RWPE2 (cell line): ENCODE data around the gene NEIL1.
A peak's percentile ranks its signal among the peaks of the same experiment; 100 is the strongest.

ENCODE experiments used
- ATAC-seq: fragments of 200-7000 bp; cut with Tn5 transposase; 3 replicates; pipeline ENCODE4 v1.9.1; 2021; ENCODE audit warnings: low read depth
- DNase-seq: peaks from one replicate; pipeline ENCODE4 v3.0.0-alpha.2; 2020; ENCODE audit warnings: low spot score
- H3K27ac ChIP-seq: fragments of 450-650 bp; 2 replicates; pipeline ENCODE4 v1.5.1; 2017; ENCODE audit warnings: mild to moderate bottlenecking; ENCODE audit not compliant: poor library complexity, severe bottlenecking
- H3K27me3 ChIP-seq: fragments of 250-450 bp; sonication (Bioruptor Pico); 2 replicates; pipeline ENCODE4 v1.5.1; 2021; ENCODE audit warnings: mild to moderate bottlenecking, moderate library complexity; ENCODE audit not compliant: insufficient read depth, poor library complexity, severe bottlenecking
- H3K36me3 ChIP-seq: fragments of 250-450 bp; sonication (Bioruptor Pico); 2 replicates; pipeline ENCODE4 v1.5.1; 2020; ENCODE audit warnings: low read depth, mild to moderate bottlenecking, moderate library complexity
- H3K4me1 ChIP-seq: fragments of 250-450 bp; sonication (Bioruptor Pico); 2 replicates; pipeline ENCODE4 v1.5.1; 2021; ENCODE audit warnings: mild to moderate bottlenecking, moderate library complexity; ENCODE audit not compliant: insufficient read depth, poor library complexity, severe bottlenecking
- H3K4me3 ChIP-seq: fragments of 250-450 bp; sonication (Bioruptor Pico); 2 replicates; pipeline ENCODE4 v1.5.1; 2021; ENCODE audit warnings: mild to moderate bottlenecking, moderate library complexity; ENCODE audit not compliant: severe bottlenecking
- H3K9me3 ChIP-seq: fragments of 250-450 bp; sonication (Bioruptor Pico); 2 replicates; pipeline ENCODE4 v1.5.1; 2021; ENCODE audit warnings: mild to moderate bottlenecking, moderate library complexity; ENCODE audit not compliant: severe bottlenecking
- CTCF ChIP-seq: fragments of 450-650 bp; IDR thresholded peaks from one replicate; pipeline ENCODE4 v1.5.1; 2017; ENCODE audit warnings: mild to moderate bottlenecking, moderate library complexity; ENCODE audit not compliant: poor library complexity, severe bottlenecking

The NEIL1 gene

DNA sequence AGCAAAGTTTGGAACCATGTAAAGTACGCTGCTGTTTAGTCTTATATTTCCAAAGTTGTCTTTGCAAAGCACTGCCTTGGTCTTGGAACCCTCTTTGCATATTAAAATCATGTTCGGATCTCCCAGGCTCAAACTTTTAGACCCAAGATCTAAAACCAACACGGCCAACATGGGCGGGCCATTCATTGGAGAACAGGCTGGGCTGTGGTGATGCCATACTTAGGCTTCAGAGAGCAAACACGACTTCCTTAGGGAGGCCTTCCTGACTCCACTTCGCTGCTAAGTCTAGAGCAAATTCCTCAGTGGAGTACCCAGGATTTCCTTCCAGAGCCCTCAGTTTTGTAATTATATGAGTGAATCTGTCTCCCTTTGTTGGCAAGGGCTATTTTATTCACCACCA lies 18.0 kb downstream of the NEIL1 start:
- Histone ChIP-seq H3K27ac (no peak overlapping the region), H3K9me3 (no peaks in the 10 kb centered on the region), H3K4me1 (peaks cover 5% of the 10 kb centered on the region), H3K36me3 (peaks cover 66% of the 10 kb centered on the region), H3K4me3 (no peak overlapping the region), H3K27me3 (no peaks in the 10 kb centered on the region)
- TF ChIP-seq CTCF, result no peak
- no peak for ATAC-seq
- no peak for DNase-seq

- peaks cover 68% of the 10 kb centered on the region for H3K36me3 ChIP-seq
- no peak for DNase-seq
- ATAC-seq, result no peak
- H3K9me3 ChIP-seq, result no peaks in the 10 kb centered on the region
- TF ChIP-seq CTCF, result no peak
- peaks cover 5% of the 10 kb centered on the region for H3K4me1 ChIP-seq
- H3K27ac ChIP-seq, result no peak overlapping the region
- no peaks in the 10 kb centered on the region for H3K27me3 ChIP-seq
- H3K4me3 ChIP-seq, result no peak overlapping the region
These were observed 19.3 kb downstream of the NEIL1 start for GRCh38 chr15:75366163-75366562.

DNA sequence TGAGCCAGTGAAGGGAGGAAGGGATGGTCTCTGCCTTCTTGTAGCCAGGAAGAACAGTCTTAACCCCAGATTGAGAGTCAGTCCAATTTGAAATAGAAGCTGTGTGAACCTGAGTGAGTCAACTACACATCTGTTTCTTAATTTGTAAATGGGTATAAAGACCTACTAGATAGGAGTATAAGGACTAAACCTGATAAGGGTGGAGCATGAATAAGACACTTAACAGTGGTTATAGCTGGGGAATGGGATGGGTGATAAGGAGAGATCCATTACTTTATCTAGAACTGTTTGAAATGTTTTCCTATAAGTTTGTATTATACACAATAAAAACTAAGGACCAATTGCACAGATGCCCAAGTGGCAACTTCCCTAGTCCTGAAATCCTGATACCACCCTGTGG lies 20.2 kb downstream of the NEIL1 start:
- ATAC-seq (no peak), DNase-seq (no peak)
- no peak for TF ChIP-seq CTCF
- peaks cover 9% of the 10 kb centered on the region for H3K4me1 ChIP-seq
- H3K4me3 ChIP-seq, result no peak overlapping the region
- peaks cover 68% of the 10 kb centered on the region for H3K36me3 ChIP-seq
- no peaks in the 10 kb centered on the region for H3K9me3 ChIP-seq
- no peak overlapping the region for H3K27ac ChIP-seq
- H3K27me3 ChIP-seq, result no peaks in the 10 kb centered on the region

GRCh38 chr15:75367406-75367912 lies 20.6 kb downstream of the NEIL1 start:
- TF ChIP-seq CTCF, result no peak

DNA sequence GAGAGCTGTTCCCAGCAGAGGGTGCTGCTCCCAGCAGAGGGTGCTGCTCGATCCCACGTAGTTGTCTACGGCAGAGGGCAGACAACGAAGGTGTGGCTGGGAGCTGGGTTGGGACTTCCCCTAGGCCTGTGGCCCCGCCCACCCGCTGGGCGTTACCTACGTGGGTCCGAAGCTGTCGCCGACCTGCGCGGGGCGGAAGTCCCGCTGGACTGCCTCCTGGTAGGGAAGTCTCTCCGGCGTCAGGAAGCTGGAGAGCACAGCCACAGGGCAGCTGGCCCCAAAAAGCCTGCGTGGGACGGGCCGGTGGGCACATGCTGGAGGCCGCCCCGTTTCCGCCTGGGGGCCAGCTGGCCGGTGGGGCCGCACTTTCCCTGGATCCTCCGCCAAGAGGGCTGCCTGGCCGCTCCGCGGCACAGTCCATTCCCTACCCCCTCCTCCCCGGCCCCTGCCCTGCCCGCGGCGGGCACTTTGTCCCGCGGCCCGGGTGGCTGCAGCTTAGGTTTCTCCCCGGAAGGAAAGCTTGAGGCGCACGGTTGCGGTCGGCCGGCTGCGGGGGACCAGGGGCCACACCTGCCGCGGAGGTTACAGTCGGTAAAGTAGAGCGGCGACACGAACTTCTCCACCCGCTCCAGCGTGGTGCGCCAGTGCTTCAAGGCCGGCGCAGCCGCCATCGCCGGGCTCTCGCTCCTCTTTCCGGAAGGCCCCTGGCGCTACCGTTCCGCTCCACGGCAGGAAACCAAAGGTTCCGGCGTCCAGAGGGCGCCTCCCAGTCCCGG lies 21.3 kb downstream of the NEIL1 start, which contains the start of gene MAN2C1:
TSS of gene MAN2C1 (minus strand) at position 695 of the 776 bp plus-strand sequence. CDS start at position 671, 24 bp downstream.
- peak; percentile 99 for TF ChIP-seq CTCF
- Histone ChIP-seq H3K27ac (peak within 1 kb of the TSS; percentile 84), H3K4me1 (peaks cover 9% of the 10 kb centered on the region), H3K27me3 (no peaks in the 10 kb centered on the region), H3K9me3 (no peaks in the 10 kb centered on the region), H3K4me3 (peak within 1 kb of the TSS; percentile 79), H3K36me3 (peaks cover 66% of the 10 kb centered on the region)
- peak; percentile 87 for ATAC-seq
- DNase-seq, result peak; percentile 99

More at GRCh38 chr15:75367406-75367912, 20.6 kb downstream of the NEIL1 start:
- Histone ChIP-seq H3K9me3 (no peaks in the 10 kb centered on the region), H3K4me1 (peaks cover 9% of the 10 kb centered on the region), H3K36me3 (peaks cover 68% of the 10 kb centered on the region), H3K27me3 (no peaks in the 10 kb centered on the region), H3K27ac (peak overlapping the region; percentile 84), H3K4me3 (peak overlapping the region; percentile 79)
- no peak for ATAC-seq
- DNase-seq, result no peak
